Stimulated activated naive CD8-positive, alpha-beta T cell treated with anti-CD3 and anti-CD28 coated beads, Interleukin-15, amount 100 ng/mL, for 72 hours (primary cell): Measurements from ENCODE around the gene MAN1C1.
"Not testable (repeated sequence)": the region's sequence is repeated elsewhere in the genome, so short reads cannot be mapped to it uniquely, and the experiment has no call there.

ENCODE experiments used
- ATAC-seq: fragments of 150-1000 bp; cut with Tn5 transposase; 2 replicates; pipeline ENCODE4 v1.10.0; 2021; ENCODE audit warnings: mild to moderate bottlenecking, moderate library complexity
- DNase-seq, 2 donors: peaks; one replicate each; pipeline ENCODE4 v3.0.0; 2021 to 2022
- H3K27ac Mint-ChIP-seq, 2 donors: one replicate each; pipeline ENCODE4 v1.8.0; 2022; ENCODE audit warnings: mild to moderate bottlenecking in 2 of 2, mixed read lengths in 2 of 2, moderate library complexity in 2 of 2
- H3K27me3 Mint-ChIP-seq: one replicate; pipeline ENCODE4 v1.8.0; 2022; ENCODE audit warnings: mixed read lengths
- H3K4me1 Mint-ChIP-seq: one replicate; pipeline ENCODE4 v1.8.0; 2022; ENCODE audit warnings: mild to moderate bottlenecking, mixed read lengths
- H3K4me3 Mint-ChIP-seq, 2 donors: one replicate each; pipeline ENCODE4 v1.8.0; 2022; ENCODE audit warnings: mild to moderate bottlenecking in 2 of 2, mixed read lengths in 2 of 2, moderate library complexity in 1 of 2
- H3K9me3 Mint-ChIP-seq, 2 donors: one replicate each; pipeline ENCODE4 v1.8.0; 2022; ENCODE audit warnings: mixed read lengths in 2 of 2

The MAN1C1 gene

DNA sequence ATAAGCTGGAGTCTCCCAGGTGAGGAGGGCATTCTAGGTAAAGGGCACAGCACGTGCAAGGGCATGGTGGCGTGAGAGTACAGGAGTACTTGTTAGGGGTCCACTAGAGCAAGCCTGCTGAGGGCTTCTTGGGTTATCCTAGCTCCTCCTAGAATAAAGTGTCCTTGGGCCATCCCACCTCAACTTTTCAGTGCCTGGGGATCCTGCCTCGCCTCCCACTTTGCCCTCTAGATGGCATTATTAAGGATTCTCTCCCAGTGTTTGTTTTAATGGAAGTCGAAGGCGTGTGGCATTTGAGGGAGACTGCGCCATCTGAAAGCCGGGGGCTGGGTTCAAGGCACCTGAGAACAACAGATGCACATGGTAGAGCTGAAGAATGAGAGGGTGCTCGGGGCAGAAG lies 108.9 kb downstream of the MAN1C1 start:
- peaks cover 86% of the 10 kb centered on the region for H3K4me1 Mint-ChIP-seq
- H3K27ac Mint-ChIP-seq, result no peak overlapping the region

DNA sequence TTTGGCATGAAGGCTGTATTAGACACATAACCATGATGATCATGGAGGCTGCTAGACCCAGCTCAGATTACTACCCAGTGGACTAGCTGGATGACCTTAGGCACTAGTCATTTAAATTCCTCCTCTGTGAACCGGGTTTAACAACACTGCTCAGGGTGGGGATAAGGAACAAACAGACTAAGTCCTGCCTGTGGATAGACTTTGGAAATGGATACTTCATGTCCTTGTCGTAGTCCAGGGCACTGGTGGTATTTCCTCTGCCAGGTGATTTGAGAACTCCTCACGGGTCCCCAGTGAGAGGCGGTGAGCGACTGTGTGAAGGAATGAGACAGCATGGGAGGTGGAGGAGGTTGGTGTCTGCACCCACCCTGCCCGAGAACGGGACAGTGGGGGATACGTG lies 110.5 kb downstream of the MAN1C1 start:
- Mint-ChIP-seq H3K4me1 (peaks cover 91% of the 10 kb centered on the region), H3K9me3 (no peaks in the 10 kb centered on the region), H3K27me3 (no peaks in the 10 kb centered on the region)

More for the DNA sequence above, 108.9 kb downstream of the MAN1C1 start:
- ATAC-seq (no peak), DNase-seq (no peak)
- H3K9me3 Mint-ChIP-seq, result no peaks in the 10 kb centered on the region
- H3K27me3 Mint-ChIP-seq, result no peaks in the 10 kb centered on the region
- H3K4me3 Mint-ChIP-seq, result no peak overlapping the region

DNA sequence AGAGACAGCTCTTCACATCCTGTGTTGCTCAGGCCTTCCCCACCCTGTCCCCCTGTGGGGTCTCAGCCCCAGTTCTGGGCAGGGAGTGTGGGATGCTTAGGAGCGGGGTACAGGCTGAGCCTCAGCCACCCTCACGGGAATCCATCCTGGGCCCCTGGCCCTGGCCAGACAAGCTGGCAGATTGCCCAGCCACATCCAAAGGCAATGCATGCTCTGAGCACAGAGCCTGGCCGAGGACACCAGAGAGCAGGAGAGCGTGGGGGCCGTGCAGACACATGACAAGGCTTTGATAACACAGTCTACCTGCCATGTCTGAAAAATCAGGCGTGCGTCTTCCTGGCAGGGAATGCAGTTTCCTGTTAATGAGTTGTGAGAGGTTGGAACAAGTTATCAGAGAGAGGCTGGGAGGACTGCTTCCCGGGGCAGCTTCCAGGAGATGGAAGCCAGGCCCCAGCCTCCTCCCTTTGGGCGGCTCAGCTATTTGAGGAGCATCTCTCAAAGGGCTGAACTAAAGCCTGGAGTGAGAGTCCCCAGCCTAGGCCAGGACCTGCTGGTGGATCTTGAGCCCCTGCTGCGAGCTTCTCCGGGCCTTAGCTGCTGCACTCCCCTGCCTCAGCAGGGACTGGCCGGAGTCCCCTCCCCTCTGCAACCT lies 111.2 kb downstream of the MAN1C1 start:
- H3K4me1 Mint-ChIP-seq, result peaks cover 90% of the 10 kb centered on the region

More for the DNA sequence above, 110.5 kb downstream of the MAN1C1 start:
- H3K4me3 Mint-ChIP-seq, result no peak overlapping the region
- DNase-seq (no peak), ATAC-seq (no peak)
- peak overlapping the region in 1 of 2 donors; percentile 91 for H3K27ac Mint-ChIP-seq

DNA sequence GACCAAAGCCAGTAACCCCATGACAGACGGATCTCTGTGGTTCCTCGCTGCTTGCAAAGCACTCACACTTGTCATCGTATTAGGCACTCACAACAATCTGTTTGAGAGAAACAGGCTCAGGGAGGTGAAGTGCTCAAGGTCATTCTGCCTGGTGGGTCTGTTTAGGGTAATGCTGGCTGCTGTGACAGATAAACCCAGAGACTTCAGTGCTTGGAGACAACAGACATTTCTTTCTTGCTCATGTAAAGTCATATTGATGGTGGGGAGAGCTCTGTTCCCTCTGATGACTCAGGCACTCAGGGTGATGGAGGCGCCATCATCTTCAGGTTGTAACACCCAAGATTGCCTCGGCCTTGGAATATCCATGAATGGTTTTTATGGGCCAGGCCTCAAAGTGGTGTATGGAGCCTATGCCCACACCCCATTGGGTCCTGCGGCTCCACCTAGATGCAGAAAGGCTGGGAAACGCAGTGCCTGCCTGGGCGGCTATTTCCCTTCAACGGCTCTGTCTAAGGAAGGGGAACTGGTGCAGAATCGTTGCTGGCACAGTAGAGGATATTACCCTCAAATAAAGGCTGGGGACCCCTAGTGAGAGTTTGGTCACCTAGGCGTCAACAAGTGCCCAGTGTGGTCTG lies 111.8 kb downstream of the MAN1C1 start:
- no peak for DNase-seq
- Mint-ChIP-seq H3K4me3 (no peak overlapping the region), H3K9me3 (no peaks in the 10 kb centered on the region), H3K27me3 (no peaks in the 10 kb centered on the region), H3K27ac (no peak overlapping the region), H3K4me1 (peaks cover 90% of the 10 kb centered on the region)
- ATAC-seq, result no peak

More for the DNA sequence above, 111.2 kb downstream of the MAN1C1 start:
- H3K9me3 Mint-ChIP-seq, result no peaks in the 10 kb centered on the region
- no peaks in the 10 kb centered on the region for H3K27me3 Mint-ChIP-seq
- no peak for ATAC-seq
- no peak overlapping the region for H3K4me3 Mint-ChIP-seq
- no peak for DNase-seq
- no peak overlapping the region for H3K27ac Mint-ChIP-seq

DNA sequence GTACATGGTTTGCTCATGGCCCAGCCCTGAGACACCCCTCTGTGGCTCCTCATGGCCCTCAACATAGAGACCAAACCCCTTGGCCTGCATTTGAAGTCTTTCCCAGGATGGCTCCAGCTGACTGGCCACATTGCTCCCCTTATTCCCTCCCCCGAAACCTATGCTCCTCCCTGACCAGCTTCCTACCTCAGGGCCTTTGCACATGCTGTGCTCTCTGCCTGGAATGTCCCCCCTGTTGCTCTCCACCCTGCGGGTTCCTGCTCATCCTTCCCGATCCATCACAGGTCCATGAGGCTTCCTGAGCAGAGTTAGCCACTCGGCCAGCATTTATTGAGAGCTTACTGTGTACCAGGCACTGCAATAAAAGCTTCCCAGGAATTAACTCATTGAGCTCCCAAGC lies 112.5 kb downstream of the MAN1C1 start:
- DNase-seq (no peak), ATAC-seq (no peak)
- peaks cover 88% of the 10 kb centered on the region for H3K4me1 Mint-ChIP-seq
- H3K9me3 Mint-ChIP-seq, result no peaks in the 10 kb centered on the region
- H3K27me3 Mint-ChIP-seq, result no peaks in the 10 kb centered on the region
- H3K27ac Mint-ChIP-seq, result no peak overlapping the region
- H3K4me3 Mint-ChIP-seq, result no peak overlapping the region

DNA sequence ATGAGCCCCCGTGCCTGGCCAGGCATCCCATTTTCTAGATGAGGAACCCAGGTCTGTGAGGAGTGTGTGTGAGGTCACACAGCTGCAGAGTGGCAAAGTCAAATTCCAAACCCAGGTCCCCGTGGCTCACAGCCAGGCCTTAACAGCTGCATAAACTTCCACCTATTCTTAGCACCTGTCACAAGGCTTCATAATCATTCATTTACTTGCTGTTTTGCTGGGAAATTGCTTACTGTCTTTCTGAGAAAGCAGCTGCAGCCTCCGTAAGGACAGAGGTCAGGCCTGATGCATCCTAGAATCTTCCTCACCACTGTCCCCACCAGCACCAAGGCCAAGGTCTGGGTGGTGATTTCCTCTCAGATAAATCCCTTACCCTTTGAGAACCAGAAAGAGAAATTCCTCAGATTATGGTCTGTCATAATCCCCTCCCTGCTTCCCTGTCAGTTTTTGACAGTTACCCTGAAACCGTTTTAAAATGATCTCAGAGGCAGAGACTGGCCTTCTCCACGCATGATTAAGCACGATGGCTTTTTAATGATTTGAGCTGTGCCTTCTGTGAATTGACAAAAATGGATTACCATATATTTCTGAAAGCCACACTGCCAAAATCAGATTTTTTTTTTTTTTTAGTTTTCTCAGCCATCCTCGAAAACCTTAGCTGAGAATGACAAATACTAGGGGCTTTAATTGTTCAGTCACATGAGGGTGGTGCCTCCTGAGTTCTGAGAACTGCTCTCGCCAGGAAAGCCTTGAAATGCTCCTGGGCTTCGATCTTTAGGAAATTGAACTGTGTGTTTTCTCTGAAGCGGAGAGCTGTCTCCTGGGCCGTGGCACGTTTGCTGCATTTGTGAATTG lies 113.4 kb downstream of the MAN1C1 start:
- no peaks in the 10 kb centered on the region for H3K9me3 Mint-ChIP-seq
- H3K4me3 Mint-ChIP-seq, result peak overlapping the region in 1 of 2 donors; percentile 42
- peaks cover 85% of the 10 kb centered on the region for H3K4me1 Mint-ChIP-seq
- H3K27me3 Mint-ChIP-seq, result no peaks in the 10 kb centered on the region
- ATAC-seq (no peak), DNase-seq (no peak)
- peak overlapping the region in 1 of 2 donors; percentile 9 for H3K27ac Mint-ChIP-seq

DNA sequence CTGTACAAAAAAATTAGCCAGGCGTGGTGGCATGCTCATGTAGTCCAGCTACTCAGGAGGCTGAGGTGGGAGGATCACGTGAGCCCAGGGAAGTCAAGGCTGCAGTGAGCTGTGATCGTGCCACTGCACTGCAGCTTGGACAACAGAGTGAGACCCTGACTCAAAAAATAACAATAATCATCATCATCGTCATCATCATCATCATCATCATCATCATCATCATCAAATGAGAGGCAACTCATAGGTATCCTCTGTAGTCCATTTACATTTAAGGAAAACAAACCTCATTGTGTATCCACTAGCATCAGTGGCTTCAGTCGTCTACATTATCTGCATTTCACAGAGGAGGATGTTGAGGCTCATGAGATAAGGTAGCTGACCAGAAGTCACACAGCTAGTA lies 114.6 kb downstream of the MAN1C1 start:
- peak overlapping the region in 1 of 2 donors; percentile 42 for H3K4me3 Mint-ChIP-seq
- ATAC-seq, result no peak
- H3K27ac Mint-ChIP-seq, result no peak overlapping the region

DNA sequence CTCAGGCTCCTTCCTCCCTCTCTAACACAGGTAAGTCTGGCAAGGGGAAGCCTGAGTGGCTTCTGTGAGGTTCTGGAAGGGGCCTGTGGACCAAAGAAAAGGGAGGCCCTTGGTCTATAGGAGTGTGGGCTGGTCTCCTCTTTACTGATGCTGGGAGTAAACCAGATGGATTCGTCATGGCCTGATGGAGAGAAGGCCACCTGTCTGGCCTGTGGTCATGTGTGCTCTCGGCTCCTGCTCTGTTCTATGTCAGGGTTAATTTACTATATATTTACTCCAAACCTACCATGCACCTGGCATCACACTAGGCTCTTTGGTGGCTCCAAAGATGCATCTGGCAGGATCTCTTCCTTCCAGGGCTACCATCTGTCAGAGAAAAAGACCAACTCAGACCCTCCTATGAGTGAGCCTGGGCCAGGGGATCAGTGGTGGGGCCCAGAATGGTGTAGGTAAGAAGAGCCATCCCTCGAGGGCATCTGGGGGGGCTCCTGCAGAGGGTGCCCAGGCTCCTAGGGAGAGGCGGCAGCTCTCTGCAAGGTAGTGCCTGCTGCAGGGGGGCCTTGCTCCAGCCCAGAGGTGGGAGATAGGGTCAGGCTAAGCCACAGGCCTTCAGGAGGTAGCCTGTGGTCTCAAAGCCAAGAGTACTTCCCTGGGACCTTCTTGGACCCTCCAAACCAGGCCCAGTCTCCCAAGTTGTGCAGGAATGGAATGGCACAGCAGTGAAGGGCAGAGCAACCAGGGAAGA lies 115.2 kb downstream of the MAN1C1 start:
- Mint-ChIP-seq H3K27me3 (no peaks in the 10 kb centered on the region), H3K9me3 (no peaks in the 10 kb centered on the region), H3K27ac (peak overlapping the region; percentile 13 to 59), H3K4me1 (peaks cover 67% of the 10 kb centered on the region), H3K4me3 (peak overlapping the region in 1 of 2 donors; percentile 8)
- ATAC-seq, result no peak
- no peak for DNase-seq

More for the DNA sequence above, 114.6 kb downstream of the MAN1C1 start:
- no peak for DNase-seq
- no peaks in the 10 kb centered on the region for H3K9me3 Mint-ChIP-seq
- peaks cover 74% of the 10 kb centered on the region for H3K4me1 Mint-ChIP-seq
- H3K27me3 Mint-ChIP-seq, result no peaks in the 10 kb centered on the region

DNA sequence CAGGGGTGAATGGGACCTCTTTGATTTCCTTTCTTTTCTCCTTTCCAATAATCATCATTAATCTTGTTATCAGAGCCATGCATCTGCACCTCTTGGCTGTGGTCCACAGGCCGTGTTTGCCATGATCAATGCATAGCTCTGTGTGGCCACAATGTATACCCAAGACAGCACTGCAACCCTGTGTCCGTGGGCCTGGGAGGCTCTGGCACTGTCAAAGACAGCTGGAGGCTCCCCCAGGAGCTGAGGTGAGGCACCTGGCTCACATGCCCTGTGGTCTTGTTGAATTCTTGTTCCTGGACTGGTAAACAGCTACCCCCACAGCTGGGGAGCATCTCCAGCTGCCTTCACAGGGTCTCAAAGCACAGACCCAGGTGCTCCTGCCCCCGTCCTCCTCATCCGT lies 116.2 kb downstream of the MAN1C1 start:
- no peak for DNase-seq
- H3K4me3 Mint-ChIP-seq, result no peak overlapping the region
- no peaks in the 10 kb centered on the region for H3K9me3 Mint-ChIP-seq
- peaks cover 57% of the 10 kb centered on the region for H3K4me1 Mint-ChIP-seq
- no peak for ATAC-seq
- no peaks in the 10 kb centered on the region for H3K27me3 Mint-ChIP-seq
- no peak overlapping the region for H3K27ac Mint-ChIP-seq

DNA sequence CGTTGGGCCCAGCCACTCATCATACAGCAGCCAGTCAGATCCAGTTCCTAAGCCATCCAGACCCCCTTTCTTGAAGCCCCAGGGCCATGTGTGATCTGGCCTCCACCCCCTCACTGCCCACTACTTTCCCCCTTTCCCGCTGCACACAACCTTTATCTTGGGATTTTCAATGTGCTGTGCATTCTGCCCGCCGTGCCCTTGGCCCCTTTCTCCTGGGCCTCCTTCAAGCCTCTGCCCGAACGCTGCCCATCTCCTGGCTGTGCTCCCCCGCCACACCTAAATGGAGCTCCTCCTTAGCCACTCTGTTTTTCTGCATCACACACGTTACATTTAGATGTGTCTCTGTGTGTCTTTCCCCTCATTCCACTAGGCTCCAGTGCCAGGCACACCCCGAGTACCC lies 116.7 kb downstream of the MAN1C1 start:
- H3K9me3 Mint-ChIP-seq, result no peaks in the 10 kb centered on the region

DNA sequence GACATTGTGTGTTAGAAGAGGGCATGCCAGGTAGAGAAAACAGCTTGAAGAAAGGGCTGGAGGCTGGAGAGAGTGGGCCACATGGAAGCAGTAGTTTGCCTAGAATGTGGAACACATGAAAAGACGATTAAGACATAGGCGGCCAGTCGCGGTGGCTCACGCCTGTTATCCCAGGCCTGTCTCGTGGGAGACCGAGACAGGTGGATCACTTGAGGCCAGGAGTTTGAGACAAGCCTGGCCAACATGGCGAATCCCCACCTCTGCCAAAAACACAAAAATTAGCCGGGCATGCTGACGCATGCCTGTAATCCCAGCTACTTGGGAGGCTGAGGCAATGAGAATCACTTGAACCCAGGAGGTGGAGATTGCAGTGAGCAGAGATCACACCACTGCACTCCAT lies 118.4 kb downstream of the MAN1C1 start:
- H3K4me1 Mint-ChIP-seq, result peaks cover 46% of the 10 kb centered on the region
- H3K27ac Mint-ChIP-seq, ATAC-seq, H3K9me3 Mint-ChIP-seq, H3K4me3 Mint-ChIP-seq, H3K27me3 Mint-ChIP-seq, DNase-seq: not testable (repeated sequence)

More for the DNA sequence above, 116.7 kb downstream of the MAN1C1 start:
- DNase-seq (no peak), ATAC-seq (no peak)
- no peak overlapping the region for H3K27ac Mint-ChIP-seq
- peaks cover 52% of the 10 kb centered on the region for H3K4me1 Mint-ChIP-seq
- H3K27me3 Mint-ChIP-seq, result no peaks in the 10 kb centered on the region
- H3K4me3 Mint-ChIP-seq, result no peak overlapping the region

DNA sequence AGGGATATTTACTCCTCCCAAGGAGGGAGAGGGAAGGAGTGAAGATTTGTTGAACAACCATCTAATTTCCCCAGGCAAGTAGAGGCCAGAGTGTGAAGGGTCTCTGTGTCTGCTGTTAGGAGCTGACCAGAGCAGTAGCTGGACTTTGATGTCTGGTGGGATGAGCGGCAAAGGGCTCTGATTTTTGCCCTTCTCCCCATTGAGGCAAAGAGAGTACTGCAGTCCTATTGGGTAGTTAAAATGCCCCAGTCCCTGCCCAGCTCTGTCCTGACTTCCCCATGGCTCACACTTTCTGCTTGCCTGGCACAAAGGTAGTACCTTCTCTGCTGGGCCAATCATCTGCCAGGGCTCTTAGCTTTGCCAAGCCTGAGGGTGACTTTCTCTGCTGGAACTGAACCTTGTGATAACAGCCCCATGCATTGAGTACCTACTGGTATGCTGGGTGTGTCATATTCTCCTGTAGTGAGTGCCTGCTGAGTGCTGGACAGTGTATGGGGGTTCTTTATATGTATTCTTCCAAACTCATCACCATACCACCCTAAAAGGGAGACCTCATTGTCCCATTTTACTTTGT lies 119.5 kb downstream of the MAN1C1 start:
- H3K9me3 Mint-ChIP-seq, result no peaks in the 10 kb centered on the region
- H3K4me3 Mint-ChIP-seq, result no peak overlapping the region
- DNase-seq (no peak), ATAC-seq (no peak)
- no peaks in the 10 kb centered on the region for H3K27me3 Mint-ChIP-seq
- H3K27ac Mint-ChIP-seq, result no peak overlapping the region
- H3K4me1 Mint-ChIP-seq, result peaks cover 38% of the 10 kb centered on the region

DNA sequence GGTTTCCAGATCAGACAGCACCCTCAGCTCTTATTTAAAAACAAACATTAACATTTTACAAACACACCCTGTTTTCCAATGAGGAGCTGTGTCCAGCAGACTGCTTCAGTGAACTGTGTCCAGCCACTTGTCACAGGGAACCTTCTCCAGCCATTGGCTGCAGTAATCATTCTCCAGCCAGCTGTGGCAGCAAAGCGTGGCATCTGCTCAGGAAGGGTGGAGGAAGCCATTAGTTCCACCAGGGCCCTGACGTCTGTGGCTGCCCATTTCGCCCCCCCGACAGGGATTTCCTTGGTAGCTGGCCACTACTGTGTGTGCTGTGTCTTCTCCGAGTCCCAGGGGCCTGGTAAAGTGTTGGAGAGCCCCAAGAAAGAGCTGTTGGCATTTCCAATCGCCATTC lies 120.5 kb downstream of the MAN1C1 start:
- H3K4me1 Mint-ChIP-seq, result peaks cover 34% of the 10 kb centered on the region
- ATAC-seq (no peak), DNase-seq (no peak)
- no peaks in the 10 kb centered on the region for H3K9me3 Mint-ChIP-seq
- no peaks in the 10 kb centered on the region for H3K27me3 Mint-ChIP-seq
- H3K4me3 Mint-ChIP-seq, result no peak overlapping the region
- H3K27ac Mint-ChIP-seq, result no peak overlapping the region

DNA sequence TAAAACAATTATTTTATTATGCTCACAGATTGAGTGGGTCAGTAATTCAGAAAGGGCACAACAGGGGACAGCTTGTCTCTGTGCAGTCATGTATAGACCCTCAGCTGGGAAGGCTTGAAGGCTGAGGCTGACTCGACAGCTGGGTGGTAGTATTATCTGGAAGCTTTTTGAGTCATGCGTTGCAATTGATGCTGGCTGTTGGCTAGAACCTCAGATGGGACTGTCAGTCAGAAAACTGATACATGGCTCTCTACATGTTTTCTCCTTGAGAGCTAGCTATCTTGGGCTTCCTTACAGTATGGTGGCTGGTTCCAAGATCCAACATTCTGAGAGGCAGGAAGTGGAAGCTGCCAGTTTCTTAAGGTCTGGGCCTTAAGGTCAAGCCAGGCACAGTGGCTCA lies 121.9 kb downstream of the MAN1C1 start:
- DNase-seq, result no peak
- Mint-ChIP-seq H3K27ac (no peak overlapping the region), H3K4me3 (no peak overlapping the region), H3K9me3 (no peaks in the 10 kb centered on the region), H3K4me1 (peaks cover 28% of the 10 kb centered on the region), H3K27me3 (no peaks in the 10 kb centered on the region)
- ATAC-seq, result peak; percentile 35

DNA sequence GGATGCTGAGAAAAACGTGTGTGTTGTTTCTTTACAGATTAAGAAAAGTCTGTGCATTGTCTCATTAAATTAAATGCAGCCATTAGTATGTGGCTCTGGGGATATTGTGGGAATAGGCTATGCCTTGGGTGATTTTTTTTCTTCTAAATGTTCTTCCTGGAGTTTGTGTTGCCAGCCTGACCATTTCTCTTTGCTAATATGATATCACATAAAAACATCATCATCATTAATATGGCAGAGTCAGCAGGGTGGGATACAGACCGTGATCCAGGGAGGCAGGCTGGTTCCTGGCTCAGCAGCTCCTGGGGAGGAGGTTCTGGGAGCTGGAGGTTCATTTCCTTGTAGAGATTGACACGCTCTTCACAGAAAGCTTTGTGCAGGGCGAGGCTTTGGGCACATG lies 122.8 kb downstream of the MAN1C1 start:
- ATAC-seq (no peak), DNase-seq (no peak)
- H3K4me3 Mint-ChIP-seq, result no peak overlapping the region
- H3K27ac Mint-ChIP-seq, result no peak overlapping the region
- H3K27me3 Mint-ChIP-seq, result no peaks in the 10 kb centered on the region
- peaks cover 31% of the 10 kb centered on the region for H3K4me1 Mint-ChIP-seq
- no peaks in the 10 kb centered on the region for H3K9me3 Mint-ChIP-seq
